Measurements from ENCODE around the gene SGMS1.
"Not testable (repeated sequence)": the region's sequence is repeated elsewhere in the genome, so short reads cannot be mapped to it uniquely, and the experiment has no call there.

Gene SGMS1

GRCh38 chr10:50549186-50549585 is 74.6 kb downstream of the SGMS1 start:
- DNase-seq; in situ Hi-C loops (cut with HindIII; ENCODE audit: low pct_ligation_motif_present, low pct_unique_long_range_greater_than_20kb, low sequenced_read_pairs): not testable (repeated sequence)

GRCh38 chr10:50548481-50548880 is 75.3 kb downstream of the SGMS1 start:
- in situ Hi-C loops (cut with HindIII; ENCODE audit: low pct_ligation_motif_present, low pct_unique_long_range_greater_than_20kb, low sequenced_read_pairs) = not testable (repeated sequence)

DNA sequence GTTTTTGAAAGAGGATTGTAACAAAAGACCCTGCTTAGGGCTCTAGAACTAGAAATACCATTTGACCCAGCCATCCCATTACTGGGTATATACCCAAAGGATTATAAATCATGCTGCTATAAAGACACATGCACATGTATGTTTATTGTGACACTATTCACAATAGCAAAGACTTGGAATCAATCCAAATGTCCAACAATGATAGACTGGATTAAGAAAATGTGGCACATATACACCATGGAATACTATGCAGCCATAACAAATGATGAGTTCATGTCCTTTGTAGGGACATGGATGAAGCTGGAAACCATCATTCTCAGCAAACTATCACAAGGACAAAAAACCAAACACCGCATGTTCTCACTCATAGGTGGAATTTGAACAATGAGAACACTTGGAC is 77.5 kb downstream of the SGMS1 start:
- DNase-seq; in situ Hi-C loops (cut with HindIII; ENCODE audit: low pct_ligation_motif_present, low pct_unique_long_range_greater_than_20kb, low sequenced_read_pairs): not testable (repeated sequence)

More at GRCh38 chr10:50548481-50548880, 75.3 kb downstream of the SGMS1 start:
- not testable (repeated sequence) for DNase-seq

GRCh38 chr10:50545846-50546245 is 77.9 kb downstream of the SGMS1 start:
- in situ Hi-C loops (cut with HindIII; ENCODE audit: low pct_ligation_motif_present, low pct_unique_long_range_greater_than_20kb, low sequenced_read_pairs) = no loop called here
- no peak for DNase-seq

DNA sequence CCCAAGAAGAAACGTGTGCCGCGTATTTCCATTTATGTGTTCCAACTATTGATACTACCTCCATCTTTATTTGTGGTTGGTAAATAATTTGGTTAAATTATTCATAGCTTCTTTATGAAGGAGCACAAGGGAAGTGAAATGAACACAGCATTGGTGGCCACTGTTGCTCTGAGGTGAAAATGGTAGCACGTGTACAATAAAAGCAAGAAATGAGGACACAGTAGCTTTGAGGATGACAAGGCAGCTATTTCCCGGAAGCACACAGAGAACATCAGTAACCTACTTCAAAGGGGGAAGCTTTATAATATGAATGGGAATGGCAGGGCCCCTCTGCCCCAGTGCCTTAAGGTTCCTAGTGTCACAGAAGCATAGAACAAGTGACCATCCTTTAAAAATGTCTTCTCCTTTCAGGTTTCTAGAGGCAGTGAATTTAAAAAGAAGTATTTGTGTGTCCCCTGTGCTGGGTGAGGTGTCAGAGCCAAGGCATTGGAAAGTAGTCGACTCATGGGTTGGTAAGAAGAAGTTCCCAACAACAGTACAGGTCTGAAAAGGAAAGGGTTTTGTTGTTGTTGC is 78.8 kb downstream of the SGMS1 start:
- in situ Hi-C loops (cut with HindIII; ENCODE audit: low pct_ligation_motif_present, low pct_unique_long_range_greater_than_20kb, low sequenced_read_pairs) = no loop called here
- no peak for DNase-seq

GRCh38 chr10:50544095-50544856 is 79.5 kb downstream of the SGMS1 start:
- DNase-seq = no peak
- in situ Hi-C loops (cut with HindIII; ENCODE audit: low pct_ligation_motif_present, low pct_unique_long_range_greater_than_20kb, low sequenced_read_pairs) = no loop called here

DNA sequence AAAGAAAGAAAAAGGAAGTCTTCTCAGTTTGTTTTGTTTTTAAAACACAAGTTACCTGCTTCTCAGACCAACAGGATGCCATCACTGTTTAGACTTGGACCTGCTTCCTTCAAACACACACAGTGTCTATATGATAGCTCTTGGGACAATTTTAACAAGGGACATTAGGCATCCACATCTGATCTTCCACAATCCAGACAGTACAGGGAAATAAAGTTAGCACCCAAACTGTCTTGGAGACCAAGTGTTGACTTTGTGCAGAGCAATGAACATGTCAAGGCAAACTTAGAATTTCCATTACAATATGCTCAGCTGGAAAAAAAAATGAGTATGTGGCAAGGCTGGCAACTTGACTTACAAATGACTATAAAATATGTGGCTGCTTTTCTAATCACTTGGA is 80.9 kb downstream of the SGMS1 start:
- in situ Hi-C loops (cut with HindIII; ENCODE audit: low pct_ligation_motif_present, low pct_unique_long_range_greater_than_20kb, low sequenced_read_pairs) = no loop called here
- no peak for DNase-seq

- no peak for DNase-seq
- in situ Hi-C loops (cut with HindIII; ENCODE audit: low pct_ligation_motif_present, low pct_unique_long_range_greater_than_20kb, low sequenced_read_pairs) = no loop called here
Measured at GRCh38 chr10:50541921-50542320, 81.8 kb downstream of the SGMS1 start.

DNA sequence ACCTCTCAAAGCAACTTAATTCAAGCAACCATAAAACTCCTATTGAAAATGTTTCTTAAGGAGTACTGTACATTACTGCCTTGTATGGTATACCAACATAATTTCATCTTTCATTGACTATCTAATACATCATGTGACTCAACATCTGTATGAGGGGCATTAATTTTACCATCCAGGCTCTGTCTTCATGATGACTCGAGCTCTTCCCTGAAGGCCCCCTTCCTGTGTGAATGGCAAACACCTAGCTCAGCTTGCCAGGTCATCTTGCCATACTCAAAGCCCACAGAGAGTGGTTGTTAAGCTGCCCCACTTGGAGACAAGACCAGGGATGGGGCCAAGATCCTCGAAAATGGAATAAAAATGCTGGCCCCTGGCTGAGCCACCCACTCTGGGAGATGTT is 82.4 kb downstream of the SGMS1 start:
- DNase-seq = no peak
- in situ Hi-C loops (cut with HindIII; ENCODE audit: low pct_ligation_motif_present, low pct_unique_long_range_greater_than_20kb, low sequenced_read_pairs) = no loop called here

DNA sequence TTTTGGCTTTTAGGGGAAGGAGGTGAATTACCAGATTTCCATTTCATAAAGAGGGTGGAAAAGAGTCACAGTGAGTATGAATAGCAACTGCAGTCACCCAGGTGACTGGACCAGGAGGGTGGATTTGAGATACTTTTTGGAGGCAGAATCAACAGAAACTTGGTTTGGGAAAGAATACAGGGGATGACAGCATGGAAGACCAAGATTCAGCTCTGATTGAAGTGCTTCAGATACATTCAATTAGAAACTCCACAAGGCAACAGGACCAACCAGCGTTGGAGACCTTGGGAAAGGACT is 83.0 kb downstream of the SGMS1 start:
- in situ Hi-C loops (cut with HindIII; ENCODE audit: low pct_ligation_motif_present, low pct_unique_long_range_greater_than_20kb, low sequenced_read_pairs) = no loop called here
- DNase-seq = no peak

GRCh38 chr10:50540069-50540825 is 83.5 kb downstream of the SGMS1 start:
- in situ Hi-C loops (cut with HindIII; ENCODE audit: low pct_ligation_motif_present, low pct_unique_long_range_greater_than_20kb, low sequenced_read_pairs) = no loop called here
- DNase-seq = no peak

DNA sequence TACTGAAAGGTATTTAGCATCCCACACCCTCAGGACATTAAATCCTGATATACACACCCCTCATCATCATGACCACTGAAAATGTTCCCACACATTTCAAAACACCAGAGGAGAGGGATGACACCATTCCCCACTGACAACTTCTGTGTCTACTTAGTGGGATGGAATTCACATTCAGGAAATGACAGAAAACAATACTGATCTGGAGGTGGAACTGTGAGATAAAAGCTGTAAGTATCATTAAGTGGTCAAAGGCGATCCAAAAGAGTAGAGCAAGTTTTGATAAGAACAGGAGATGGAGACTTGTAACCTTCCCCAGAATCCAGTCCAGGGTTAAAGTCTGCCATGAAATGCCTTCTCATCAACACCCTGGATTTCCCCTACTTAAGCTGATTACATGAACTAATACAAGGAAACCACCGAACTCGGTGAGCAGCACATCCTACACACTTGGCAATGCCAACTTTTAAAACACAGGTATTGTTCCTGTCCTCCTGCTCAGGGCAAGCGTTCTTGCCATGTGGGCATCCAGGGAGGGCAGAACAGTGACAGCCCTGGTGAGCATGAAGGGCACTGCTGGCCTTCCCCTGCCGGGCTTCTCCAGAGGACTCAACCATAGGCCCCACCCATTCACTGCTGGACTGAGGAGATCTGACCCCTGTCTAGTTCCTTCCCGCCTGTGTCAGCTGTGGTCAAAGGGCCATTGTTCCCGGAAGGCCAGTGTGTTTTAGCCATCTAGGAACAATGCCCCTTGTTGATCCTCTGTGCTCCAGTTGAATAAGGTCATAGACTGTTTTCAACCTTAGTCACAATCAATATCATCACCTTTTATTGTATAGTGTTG is 85.0 kb downstream of the SGMS1 start:
- in situ Hi-C loops (cut with HindIII; ENCODE audit: low pct_ligation_motif_present, low pct_unique_long_range_greater_than_20kb, low sequenced_read_pairs) = no loop called here
- DNase-seq = no peak

DNA sequence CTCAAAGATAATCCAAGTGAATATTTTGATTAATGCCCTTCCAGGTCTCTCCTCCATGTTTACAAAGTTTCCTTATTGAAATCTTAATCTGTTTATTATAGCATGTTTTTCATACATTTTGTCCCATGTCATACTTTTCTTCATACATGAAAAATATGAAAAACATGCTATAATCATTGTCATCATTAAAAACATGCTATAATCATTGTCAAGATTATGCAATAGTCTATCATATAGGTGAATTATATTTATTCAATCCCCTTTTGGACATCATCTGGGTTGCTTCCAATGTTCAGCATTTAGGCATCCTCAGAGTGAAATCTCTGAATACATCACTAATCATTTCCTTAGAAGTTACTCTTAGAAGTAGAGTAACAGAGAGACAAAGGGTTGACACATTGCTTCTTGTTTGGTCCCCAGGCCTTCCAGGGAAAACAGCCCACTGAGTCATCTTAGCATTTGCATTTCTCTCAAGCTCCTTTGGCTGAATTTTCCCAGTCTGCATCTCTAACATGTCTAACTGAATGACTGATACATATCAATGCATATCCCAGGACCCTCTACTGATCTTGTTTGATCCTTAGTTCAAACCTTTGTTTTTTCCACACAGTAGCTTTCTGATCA is 87.0 kb downstream of the SGMS1 start:
- no peak for DNase-seq
- in situ Hi-C loops (cut with HindIII; ENCODE audit: low pct_ligation_motif_present, low pct_unique_long_range_greater_than_20kb, low sequenced_read_pairs) = no loop called here

- peak; percentile 30 for DNase-seq
Measured at GRCh38 chr10:50534748-50535376, 88.9 kb downstream of the SGMS1 start.

DNA sequence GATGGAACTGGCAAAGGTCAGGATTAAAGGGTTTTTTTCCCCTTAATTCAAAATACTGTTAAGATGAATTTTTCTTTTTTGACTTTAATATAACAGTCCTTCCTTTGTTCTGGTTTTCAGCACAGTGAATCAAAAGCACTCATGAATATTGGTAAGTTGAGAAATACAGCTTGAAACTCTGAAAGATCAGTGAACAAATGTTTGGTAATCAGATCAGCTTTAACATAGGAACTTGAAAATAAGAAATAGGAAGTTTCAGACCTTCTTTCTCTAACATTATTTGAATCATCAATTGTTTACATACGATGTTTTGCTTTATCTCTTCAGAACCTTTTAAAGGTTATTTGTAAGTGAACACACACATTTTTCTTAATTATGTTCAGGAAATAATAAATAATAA is 90.5 kb downstream of the SGMS1 start:
- DNase-seq = no peak
- in situ Hi-C loops (cut with HindIII; ENCODE audit: low pct_ligation_motif_present, low pct_unique_long_range_greater_than_20kb, low sequenced_read_pairs) = no loop called here

More at GRCh38 chr10:50534748-50535376, 88.9 kb downstream of the SGMS1 start:
- in situ Hi-C loops (cut with HindIII; ENCODE audit: low pct_ligation_motif_present, low pct_unique_long_range_greater_than_20kb, low sequenced_read_pairs) = not testable (repeated sequence)

- in situ Hi-C loops (cut with HindIII; ENCODE audit: low pct_ligation_motif_present, low pct_unique_long_range_greater_than_20kb, low sequenced_read_pairs) = no loop called here
- DNase-seq = no peak
Measured at GRCh38 chr10:50531388-50532077, 92.2 kb downstream of the SGMS1 start.

DNA sequence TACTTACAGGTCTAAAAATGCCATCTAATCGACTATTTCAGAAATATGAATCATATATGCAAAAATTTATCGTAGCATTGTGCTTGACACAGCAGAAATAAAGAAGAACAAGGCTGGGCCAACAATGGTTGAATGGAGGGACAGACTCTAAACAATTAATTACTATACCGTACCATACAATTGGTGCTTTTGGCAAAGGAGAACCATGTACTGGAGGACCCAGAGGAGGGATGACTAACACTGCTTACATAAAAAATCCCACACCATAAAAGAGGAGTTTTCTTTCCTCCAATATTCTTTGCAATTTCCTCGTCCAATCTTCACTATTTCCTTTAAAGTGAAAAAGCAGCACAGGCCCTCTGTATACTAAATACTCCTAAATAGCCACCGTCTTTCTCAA is 94.1 kb downstream of the SGMS1 start:
- in situ Hi-C loops (cut with HindIII; ENCODE audit: low pct_ligation_motif_present, low pct_unique_long_range_greater_than_20kb, low sequenced_read_pairs) = no loop called here
- no peak for DNase-seq

- DNase-seq = no peak
- in situ Hi-C loops (cut with HindIII; ENCODE audit: low pct_ligation_motif_present, low pct_unique_long_range_greater_than_20kb, low sequenced_read_pairs) = no loop called here
Measured at GRCh38 chr10:50528206-50528605, 95.5 kb downstream of the SGMS1 start.

Data from ACHN (cell line).